GM12878 (cell line): ENCODE data around the gene RAI14. TPM values are rescaled to one million over a fixed set of nuclear protein-coding genes. Genes with fewer than 3 reads are reported as not detected.

Experiments
- ATAC-seq: fragments of 200-7000 bp; cut with Tn5 transposase; 3 replicates; pipeline ENCODE4 v1.9.1; 2020; ENCODE audit warnings: mild to moderate bottlenecking, moderate library complexity
- BruUV-seq: library from RNA; stranded (reverse); fragments of 400-500 nt; replicated peaks from 2 replicates; lab custom pipeline; 2021; lab: Mats Ljungman, UMichigan
- CTCF ChIA-PET: fragments of 300-600 bp; sonication (Branson Sonifier 250); formaldehyde crosslinking; extraction: SDS; loops from one replicate; lab custom pipeline; 2021; ENCODE audit warnings: inconsistent platforms; lab: Yijun Ruan, JAX
- POLR2A ChIA-PET: fragments of 350-600 bp; formaldehyde crosslinking; extraction: SDS; loops from one replicate; lab custom pipeline; 2021; ENCODE audit warnings: inconsistent platforms; lab: Charles Lee
- RAD21 ChIA-PET: fragments of 300-600 bp; sonication (Branson Sonifier 250); formaldehyde crosslinking; loops from one replicate; lab custom pipeline; 2023; ENCODE audit warnings: antibody characterized with exemption; ENCODE audit not compliant: unreplicated experiment; lab: Charles Lee
- SMC1A ChIA-PET: fragments of 300-600 bp; sonication (Branson Sonifier 250); formaldehyde crosslinking; loops from one replicate; lab custom pipeline; 2023; ENCODE audit not compliant: unreplicated experiment, uncharacterized antibody; lab: Charles Lee
- DNase-seq: peaks from one replicate; pipeline ENCODE4 v3.0.0-alpha.2; 2011; ENCODE audit warnings: low read depth, low spot score
- FAIRE-seq: peaks from 3 replicates; lab custom pipeline; 2011; peaks lifted over from hg19 to GRCh38; lab: Jason Lieb, UNC
- H2AFZ ChIP-seq: 2 replicates; pipeline ENCODE4 v1.6.0; 2011; ENCODE audit warnings: low read depth, low read length, control low read depth; ENCODE audit not compliant: control insufficient read depth
- H3K27ac ChIP-seq: 2 replicates; pipeline ENCODE4 v1.5.1; 2011; ENCODE audit warnings: control low read depth; ENCODE audit not compliant: control insufficient read depth, insufficient read depth
- H3K27me3 ChIP-seq, 2 experiments: replicated peaks in 1 of 2; 2 replicates each; pipeline versions ENCODE4 v1.6.0 to v1.6.1; 2011; ENCODE audit warnings: low read length in 1 of 2; ENCODE audit not compliant: control insufficient read depth in 2 of 2, insufficient read depth in 2 of 2
- H3K36me3 ChIP-seq, 2 experiments: 2 replicates each; pipeline ENCODE4 v1.5.1; 2011; ENCODE audit warnings: low read length in 1 of 2; ENCODE audit not compliant: control insufficient read depth in 2 of 2, insufficient read depth in 2 of 2
- H3K4me1 ChIP-seq: 2 replicates; pipeline ENCODE4 v1.6.1; 2011; ENCODE audit warnings: mild to moderate bottlenecking, low read length, moderate library complexity, mixed read lengths; ENCODE audit not compliant: control insufficient read depth, insufficient read depth
- H3K4me2 ChIP-seq: 2 replicates; pipeline ENCODE4 v1.6.0; 2011; ENCODE audit warnings: control low read depth; ENCODE audit not compliant: control insufficient read depth, insufficient read depth
- H3K4me3 ChIP-seq: fragments of 200-600 bp; sonication (generic); 2 replicates; pipeline ENCODE4 v1.5.1; 2016
- H3K79me2 ChIP-seq: 2 replicates; pipeline ENCODE4 v1.6.0; 2011; ENCODE audit warnings: low read length; ENCODE audit not compliant: control insufficient read depth, insufficient read depth
- H3K9ac ChIP-seq: 2 replicates; pipeline ENCODE4 v1.8.0; 2011; ENCODE audit warnings: low read length, control low read depth, mixed read lengths; ENCODE audit not compliant: control insufficient read depth, insufficient read depth
- H3K9me3 ChIP-seq: replicated peaks from 3 replicates; pipeline ENCODE4 v1.5.1; 2011; ENCODE audit warnings: mild to moderate bottlenecking, low read length; ENCODE audit not compliant: control insufficient read depth, insufficient read depth
- H4K20me1 ChIP-seq: 2 replicates; pipeline ENCODE4 v1.6.0; 2011; ENCODE audit not compliant: control insufficient read depth, insufficient read depth
- CHD4 ChIP-seq: fragments of 200-600 bp; sonication (generic); IDR thresholded peaks from 2 replicates; pipeline ENCODE4 v1.6.1; 2016; ENCODE audit warnings: mild to moderate bottlenecking
- CTCF ChIP-seq, 3 experiments: IDR thresholded peaks in 2 of 3; conservative IDR thresholded peaks in 1 of 3; 2 replicates each; pipeline ENCODE4 v1.5.1; 2011; ENCODE audit warnings: low read depth in 3 of 3, low read length in 3 of 3, mild to moderate bottlenecking in 3 of 3, control low read depth in 2 of 3, moderate library complexity in 2 of 3, inconsistent platforms in 1 of 3, mixed read lengths in 1 of 3; ENCODE audit not compliant: control insufficient read depth in 2 of 3, insufficient read depth in 1 of 3; ENCODE audit errors: extremely low read depth in 1 of 3
- HDAC6 ChIP-seq: fragments of 200-600 bp; sonication (generic); IDR thresholded peaks from one replicate; pipeline ENCODE4 v1.8.0; 2017; ENCODE audit warnings: antibody characterized with exemption; ENCODE audit not compliant: unreplicated experiment
- RCOR1 ChIP-seq: conservative IDR thresholded peaks from 2 replicates; pipeline ENCODE4 v1.6.1; 2012; ENCODE audit warnings: low read depth, low read length, improper control_type of control experiment
- SRF ChIP-seq, 2 experiments: IDR thresholded peaks; 2 replicates each; pipeline ENCODE4 v1.6.1; 2011; ENCODE audit warnings: low read depth in 2 of 2, low read length in 2 of 2, mild to moderate bottlenecking in 1 of 2, moderate library complexity in 1 of 2
- SUPT20H ChIP-seq: IDR thresholded peaks from 2 replicates; pipeline ENCODE4 v1.6.1; 2011; ENCODE audit warnings: low read depth, mild to moderate bottlenecking, low read length, moderate library complexity, borderline replicate concordance; ENCODE audit not compliant: control insufficient read depth
- USF1 ChIP-seq: IDR thresholded peaks from 2 replicates; pipeline ENCODE4 v1.6.1; 2011; ENCODE audit warnings: borderline replicate concordance, low read depth, mild to moderate bottlenecking, moderate library complexity, mixed read lengths, low read length; ENCODE audit not compliant: insufficient read depth; ENCODE audit errors: extremely low read length
- ZBTB4 ChIP-seq: fragments of 450-650 bp; formaldehyde crosslinking; IDR thresholded peaks from 2 replicates; pipeline ENCODE4 v1.4.0; 2022; ENCODE audit warnings: mild to moderate bottlenecking, moderate library complexity
- WGBS: methylation state at CpG from one replicate; pipeline ENCODE4 v1.1.6; 2016; ENCODE audit warnings: low lambda C conversion rate; ENCODE audit not compliant: insufficient replicate concordance, insufficient coverage; ENCODE audit errors: missing lambda C conversion rate; 5-methylcytosine and 5-hydroxymethylcytosine counted together
- in situ Hi-C: fragments of 300-500 bp; cut with MboI; formaldehyde crosslinking; loops from 9 replicates; pipeline ENCODE4 v1.14.3; 2018; ENCODE audit warnings: mixed read lengths
- intact Hi-C: fragments of 100-400 bp; cut with micrococcal nuclease; formaldehyde crosslinking; loops from one replicate; pipeline ENCODE4 v1.14.2; 2022; ENCODE audit not compliant: unreplicated experiment
- polyA plus RNA-seq, 11 experiments: library from polyadenylated mRNA; depleted of rRNA in 4 of 11; unstranded in 6 of 11; stranded (reverse) in 5 of 11; fragments of >200 nt; fragmentation: Nextera tagmentation in 4 of 11; fragmentation: Illumina TruSeq in 1 of 11; extraction: Ambion mirVana in 4 of 11; extraction: Trizol in 1 of 11; gene quantifications; 1 replicate in 1 of 11; 2 replicates in 10 of 11; pipeline versions ENCODE4 v1.2.1 to v1.2.3, GENCODE V29; 2011 to 2016; ENCODE audit warnings: inconsistent platforms in 2 of 11, missing spikeins in 2 of 11, low read depth in 1 of 11
- total RNA-seq, 4 experiments: library from RNA; depleted of rRNA in 3 of 4; stranded (reverse); fragments of >200 nt in 3 of 4; fragmentation: Illumina TruSeq in 1 of 4; extraction: Trizol in 1 of 4; gene quantifications; 2 replicates each; pipeline versions ENCODE4 v1.2.1 to v1.2.3, GENCODE V29; 2013 to 2021

Gene RAI14
- total and polyA plus RNA-seq, 10 of the 15 experiments (the other 5 are each of a cell fraction or from before 2014, with no cell fraction given): 0.18 to 4.6 (median 1.9) TPM

DNA sequence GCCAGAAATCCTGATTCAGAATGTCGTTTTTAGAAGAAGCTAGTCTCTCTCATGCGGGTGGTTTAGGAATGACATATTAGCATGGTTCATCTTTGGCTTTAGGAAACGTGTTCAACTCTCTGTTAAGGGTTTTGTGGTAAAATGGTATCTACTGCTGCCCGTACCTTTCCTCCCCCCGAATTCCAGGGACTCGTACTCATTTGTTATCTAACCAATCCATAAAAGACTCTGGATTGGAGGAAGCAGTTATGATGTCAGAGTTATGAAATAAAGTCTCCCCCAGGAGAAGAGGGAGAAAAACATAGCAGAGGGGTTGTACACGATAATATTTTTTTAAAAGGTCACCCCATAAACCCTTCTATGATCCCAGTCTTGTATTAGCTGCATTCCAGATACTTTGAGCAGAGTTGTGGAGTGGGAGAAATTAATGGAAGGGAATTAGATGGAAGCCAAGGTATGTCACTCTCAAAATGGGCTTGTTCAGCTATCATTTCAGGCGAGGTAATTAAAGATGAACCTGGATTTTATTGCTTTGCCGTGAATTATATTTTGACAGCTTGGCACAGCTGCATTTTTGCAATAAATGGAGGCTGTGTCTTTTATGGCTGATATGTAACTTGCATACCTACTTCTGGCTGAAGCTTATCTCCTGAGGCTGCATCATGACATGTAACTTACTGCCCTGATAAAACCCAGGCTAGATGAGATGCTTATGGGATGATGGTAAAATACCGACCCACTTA, 31.3 kb downstream of the RAI14 start (continued):
- no peak for TF ChIP-seq SUPT20H
- TF ChIP-seq CTCF (IDR thresholded peaks at IDR 0.05 in 2 of 3, conservative IDR thresholded peaks at IDR 0.05 in 1 of 3; ENCODE audit: control insufficient read depth in 2 of 3, extremely low read depth in 1 of 3, insufficient read depth in 1 of 3, low read depth in 3 of 3, low read length in 3 of 3): no peak
- TF ChIP-seq SRF (IDR thresholded peaks at IDR 0.05; ENCODE audit: low read depth in 2 of 2, low read length in 2 of 2): no peak

GRCh38 chr5:34688015-34688810, 32.1 kb downstream of the RAI14 start:
- no peaks in the 10 kb centered on the region for H3K9me3 ChIP-seq
- H2AFZ ChIP-seq: no peak overlapping the region
- SMC1A ChIA-PET: interaction anchor here (1.3 to 1.5 kb wide), 2 partner anchors 16 to 31 kb away, joined by 3 to 4 read pairs; no protein-coding TSS in a partner anchor
- FAIRE-seq (no peak), DNase-seq (no peak), ATAC-seq (no peak)
- BruUV-seq: no TSS peak
- WGBS: 47% methylated on average over 7 of the region's 7 CpGs
- CTCF ChIA-PET: interaction anchor here (0.8 kb wide), 1 partner anchor 8 kb away, joined by 3 read pairs; no protein-coding TSS in a partner anchor
- H3K79me2 ChIP-seq: no peaks in the 10 kb centered on the region
- H3K4me2 ChIP-seq: no peak overlapping the region
- intact Hi-C loops (no loop called here), in situ Hi-C loops (no loop called here)
- H3K4me1 ChIP-seq: no peaks in the 10 kb centered on the region
- no peak overlapping the region for H3K27ac ChIP-seq
- no peaks in the 10 kb centered on the region for H3K36me3 ChIP-seq
- H3K4me3 ChIP-seq: no peak overlapping the region
- RAD21 ChIA-PET: no interaction called here
- H4K20me1 ChIP-seq: no peaks in the 10 kb centered on the region
- POLR2A ChIA-PET: no interaction called here
- H3K27me3 ChIP-seq: no peaks in the 10 kb centered on the region
- H3K9ac ChIP-seq: no peak overlapping the region
- no peak for TF ChIP-seq ZBTB4 (CRISPR knock-in tag)
- TF ChIP-seq RCOR1: no peak
- no peak for TF ChIP-seq CHD4
- no peak for TF ChIP-seq USF1
- TF ChIP-seq HDAC6: no peak
- TF ChIP-seq SUPT20H: no peak
